KMS-11 (cell line): ENCODE measurements around the gene PRL.

ENCODE experiments used
- H2AFZ ChIP-seq: fragments of 200-600 bp; sonication (generic); 2 replicates; pipeline ENCODE4 v1.6.1; 2016; ENCODE audit warnings: antibody characterized with exemption, mixed run types, low read depth
- H3K27ac ChIP-seq: fragments of 200-600 bp; sonication (generic); 2 replicates; pipeline ENCODE4 v1.6.1; 2016; ENCODE audit warnings: mild to moderate bottlenecking, mixed run types
- H3K27me3 ChIP-seq: fragments of 200-600 bp; sonication (generic); 2 replicates; pipeline ENCODE4 v1.6.1; 2017; ENCODE audit warnings: mild to moderate bottlenecking, low read depth, mixed run types, moderate library complexity; ENCODE audit not compliant: insufficient read depth
- H3K36me3 ChIP-seq: fragments of 200-600 bp; sonication (generic); 2 replicates; pipeline ENCODE4 v1.6.1; 2017; ENCODE audit warnings: mild to moderate bottlenecking, mixed run types; ENCODE audit not compliant: insufficient read depth
- H3K4me1 ChIP-seq: fragments of 200-600 bp; sonication (generic); 2 replicates; pipeline ENCODE4 v1.6.1; 2016; ENCODE audit warnings: mild to moderate bottlenecking, low read depth, mixed run types; ENCODE audit not compliant: poor library complexity, severe bottlenecking
- H3K4me2 ChIP-seq: fragments of 200-600 bp; sonication (generic); 2 replicates; pipeline ENCODE4 v1.7.0; 2016; ENCODE audit warnings: mild to moderate bottlenecking, mixed run types
- H3K4me3 ChIP-seq: fragments of 200-600 bp; sonication (generic); IDR thresholded peaks from 2 replicates; pipeline ENCODE4 v1.6.1; 2017; ENCODE audit warnings: low read depth, low read length, mixed read lengths; ENCODE audit not compliant: insufficient read depth
- H3K79me2 ChIP-seq: fragments of 200-600 bp; sonication (generic); 2 replicates; pipeline ENCODE4 v1.6.1; 2016; ENCODE audit warnings: low read depth, mixed run types; ENCODE audit not compliant: insufficient read depth
- H3K9ac ChIP-seq: fragments of 200-600 bp; sonication (generic); 2 replicates; pipeline ENCODE4 v1.6.1; 2016; ENCODE audit warnings: mild to moderate bottlenecking, mixed run types
- H4K20me1 ChIP-seq: fragments of 200-600 bp; sonication (generic); 2 replicates; pipeline ENCODE4 v1.6.1; 2016; ENCODE audit warnings: mild to moderate bottlenecking, mixed run types; ENCODE audit not compliant: insufficient read depth
- TF ChIP-seq, protein P1 (sequence below): fragments of 200-600 bp; sonication (generic); conservative IDR thresholded peaks from 2 replicates; pipeline ENCODE4 v1.6.1; 2017; ENCODE audit warnings: low read depth, mild to moderate bottlenecking, antibody characterized with exemption, low read length, moderate library complexity, mixed read lengths

The PRL gene

DNA sequence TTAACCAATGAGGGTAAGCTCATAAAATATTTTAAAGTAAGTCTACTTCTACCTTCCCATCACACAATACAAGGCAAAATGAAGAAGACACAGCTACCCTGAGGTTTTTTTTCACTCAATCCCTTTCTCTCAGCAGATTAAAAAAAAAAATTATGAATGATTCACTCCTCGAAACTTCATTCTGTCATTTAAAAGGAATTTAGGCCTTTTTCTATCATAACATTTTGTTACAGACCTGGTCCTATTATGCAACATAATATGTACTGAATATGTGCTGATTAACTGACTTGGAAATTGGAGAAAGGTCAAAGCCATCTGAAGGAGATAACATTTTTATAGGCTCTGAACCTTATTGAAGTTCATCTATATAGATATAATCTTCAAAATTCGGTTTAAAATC lies 45.5 kb downstream of the PRL start:
- no peak overlapping the region for H3K9ac ChIP-seq

DNA sequence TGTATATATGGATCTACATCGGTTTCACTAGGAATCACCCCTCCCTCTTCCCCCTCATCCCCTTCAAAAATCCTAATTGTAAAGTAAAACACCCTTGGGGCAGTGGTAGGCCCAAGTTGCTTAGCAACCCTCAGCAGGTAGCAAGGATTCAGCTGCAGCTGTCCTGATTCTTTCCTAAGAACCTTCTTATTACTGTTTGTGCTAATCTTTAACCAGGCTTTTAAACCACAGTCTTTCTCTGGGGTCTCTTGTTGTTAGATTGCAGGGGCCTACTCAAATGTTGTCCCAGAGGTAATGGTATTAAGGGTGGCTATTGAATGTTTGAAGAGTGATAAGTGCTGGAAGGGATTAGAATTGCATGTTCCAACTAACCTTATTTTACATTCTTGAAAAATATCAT lies 46.4 kb downstream of the PRL start:
- Histone ChIP-seq H3K27ac (no peak overlapping the region), H4K20me1 (no peaks in the 10 kb centered on the region), H3K79me2 (no peaks in the 10 kb centered on the region), H3K36me3 (no peaks in the 10 kb centered on the region), H3K27me3 (no peaks in the 10 kb centered on the region), H2AFZ (no peak overlapping the region), H3K9ac (no peak overlapping the region), H3K4me1 (no peaks in the 10 kb centered on the region), H3K4me2 (no peak overlapping the region), H3K4me3 (no peak overlapping the region)
- TF ChIP-seq, protein P1, sequence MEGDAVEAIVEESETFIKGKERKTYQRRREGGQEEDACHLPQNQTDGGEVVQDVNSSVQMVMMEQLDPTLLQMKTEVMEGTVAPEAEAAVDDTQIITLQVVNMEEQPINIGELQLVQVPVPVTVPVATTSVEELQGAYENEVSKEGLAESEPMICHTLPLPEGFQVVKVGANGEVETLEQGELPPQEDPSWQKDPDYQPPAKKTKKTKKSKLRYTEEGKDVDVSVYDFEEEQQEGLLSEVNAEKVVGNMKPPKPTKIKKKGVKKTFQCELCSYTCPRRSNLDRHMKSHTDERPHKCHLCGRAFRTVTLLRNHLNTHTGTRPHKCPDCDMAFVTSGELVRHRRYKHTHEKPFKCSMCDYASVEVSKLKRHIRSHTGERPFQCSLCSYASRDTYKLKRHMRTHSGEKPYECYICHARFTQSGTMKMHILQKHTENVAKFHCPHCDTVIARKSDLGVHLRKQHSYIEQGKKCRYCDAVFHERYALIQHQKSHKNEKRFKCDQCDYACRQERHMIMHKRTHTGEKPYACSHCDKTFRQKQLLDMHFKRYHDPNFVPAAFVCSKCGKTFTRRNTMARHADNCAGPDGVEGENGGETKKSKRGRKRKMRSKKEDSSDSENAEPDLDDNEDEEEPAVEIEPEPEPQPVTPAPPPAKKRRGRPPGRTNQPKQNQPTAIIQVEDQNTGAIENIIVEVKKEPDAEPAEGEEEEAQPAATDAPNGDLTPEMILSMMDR = no peak

More for the DNA sequence above, 45.5 kb downstream of the PRL start:
- H3K36me3 ChIP-seq = no peaks in the 10 kb centered on the region
- H3K79me2 ChIP-seq = no peaks in the 10 kb centered on the region
- H3K27me3 ChIP-seq = no peaks in the 10 kb centered on the region
- TF ChIP-seq, protein P1 = no peak
- H3K4me3 ChIP-seq = no peak overlapping the region
- H3K4me2 ChIP-seq = no peak overlapping the region
- no peak overlapping the region for H3K27ac ChIP-seq
- H4K20me1 ChIP-seq = no peaks in the 10 kb centered on the region
- H3K4me1 ChIP-seq = no peaks in the 10 kb centered on the region
- no peak overlapping the region for H2AFZ ChIP-seq

DNA sequence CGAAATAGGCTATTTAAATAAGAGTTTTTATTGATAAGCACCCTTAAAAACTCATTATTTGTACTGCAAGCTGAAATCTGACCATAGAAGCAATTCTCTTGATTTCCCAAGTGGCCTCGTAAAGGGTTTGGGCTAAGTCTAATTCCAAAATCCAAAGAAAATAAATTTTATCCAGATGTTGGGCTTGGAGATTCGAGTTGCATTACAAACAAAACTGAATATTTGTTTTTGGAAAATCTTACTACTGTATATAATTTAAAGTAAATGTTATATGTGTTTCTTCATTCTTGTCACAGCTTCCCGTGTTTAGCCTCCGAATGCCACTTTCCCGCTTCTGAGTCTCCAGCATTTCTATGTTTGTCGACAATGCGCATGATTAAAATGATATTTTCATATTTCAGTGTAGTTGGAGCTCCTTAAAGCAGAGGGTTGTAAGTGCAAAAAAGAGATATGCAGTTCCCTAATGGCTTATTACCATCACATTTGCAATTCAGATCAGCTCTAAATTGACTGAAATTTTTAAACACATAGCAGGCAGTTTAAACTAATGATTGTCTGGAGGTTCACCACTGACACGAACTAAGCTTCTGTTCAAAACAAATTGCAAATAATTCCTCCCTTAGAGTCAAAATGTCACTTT lies 47.0 kb downstream of the PRL start:
- Histone ChIP-seq H3K27ac (no peak overlapping the region), H4K20me1 (no peaks in the 10 kb centered on the region), H3K79me2 (no peaks in the 10 kb centered on the region), H3K9ac (no peak overlapping the region), H3K4me1 (no peaks in the 10 kb centered on the region), H3K4me3 (no peak overlapping the region), H2AFZ (no peak overlapping the region), H3K4me2 (no peak overlapping the region), H3K27me3 (no peaks in the 10 kb centered on the region), H3K36me3 (no peaks in the 10 kb centered on the region)
- TF ChIP-seq, protein P1 = no peak

DNA sequence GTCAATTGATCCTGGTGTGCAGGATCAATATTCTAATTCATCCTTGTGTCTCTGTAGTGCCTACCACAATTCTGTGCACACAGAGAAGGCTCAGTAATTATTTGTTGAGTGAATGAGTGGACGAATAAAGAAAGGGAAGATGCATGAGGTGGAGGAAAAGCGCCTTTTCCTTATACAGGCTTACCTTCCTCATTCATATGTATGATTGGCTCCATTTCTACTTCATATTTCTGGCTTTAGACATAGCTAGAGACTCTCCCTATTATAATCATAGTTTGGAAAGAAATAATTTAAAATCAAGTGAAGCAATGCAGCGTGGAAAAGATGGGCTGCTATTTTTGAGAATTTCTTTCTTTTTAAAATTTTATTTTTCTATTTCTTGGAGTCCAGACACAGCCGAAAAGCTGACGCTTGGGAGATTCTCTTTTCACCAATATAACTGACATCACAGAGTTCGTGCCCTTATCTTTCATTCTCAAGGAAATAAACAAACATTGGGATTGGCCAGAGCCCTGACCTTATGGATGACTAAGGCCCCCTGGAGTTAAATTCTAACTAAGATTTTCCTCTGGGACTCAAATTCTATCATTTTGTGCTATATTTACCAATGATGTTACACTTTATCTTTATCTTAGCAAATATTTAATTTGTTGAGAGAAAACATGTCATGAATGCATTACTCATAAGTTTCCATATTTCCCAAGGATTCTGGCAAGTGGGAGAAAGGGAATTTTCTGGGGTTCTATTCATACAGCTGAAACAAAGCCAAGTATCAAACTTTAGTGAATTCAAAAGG lies 48.1 kb downstream of the PRL start:
- Histone ChIP-seq H3K4me2 (no peak overlapping the region), H2AFZ (no peak overlapping the region), H4K20me1 (no peaks in the 10 kb centered on the region), H3K36me3 (no peaks in the 10 kb centered on the region), H3K4me3 (no peak overlapping the region), H3K27me3 (no peaks in the 10 kb centered on the region), H3K27ac (no peak overlapping the region), H3K9ac (no peak overlapping the region), H3K79me2 (no peaks in the 10 kb centered on the region), H3K4me1 (no peaks in the 10 kb centered on the region)
- TF ChIP-seq, protein P1 = no peak
